Panc1 (cell line): ENCODE data around the gene KIDINS220. TPM values are rescaled to one million over a fixed set of nuclear protein-coding genes. Genes with fewer than 3 reads are reported as not detected.

Source experiments
- ATAC-seq: fragments of 200-7000 bp; cut with Tn5 transposase; 2 replicates; pipeline ENCODE4 v1.9.1; 2020; ENCODE audit warnings: mild to moderate bottlenecking, moderate library complexity
- BruUV-seq: library from RNA; stranded (reverse); fragments of 400-500 nt; replicated peaks from 2 replicates; lab custom pipeline; 2021; lab: Mats Ljungman, UMichigan
- CTCF ChIA-PET: fragments of 300-600 bp; sonication (Branson Sonifier 250); formaldehyde crosslinking; loops from one replicate; lab custom pipeline; 2022; ENCODE audit warnings: antibody characterized with exemption; lab: Charles Lee
- POLR2A ChIA-PET: fragments of 300-600 bp; sonication (Branson Sonifier 250); formaldehyde crosslinking; loops from one replicate; lab custom pipeline; 2022; ENCODE audit warnings: antibody characterized with exemption; lab: Charles Lee
- DNase-seq: peaks from one replicate; pipeline ENCODE4 v3.0.0-alpha.2; 2010; ENCODE audit warnings: low read depth, low spot score
- H3K27ac ChIP-seq: 2 replicates; pipeline ENCODE4 v1.5.1; 2011; ENCODE audit warnings: mild to moderate bottlenecking, low read length, inconsistent platforms
- H3K27me3 ChIP-seq: fragments of 200-500 bp; sonication (Bioruptor generic); 2 replicates; pipeline ENCODE4 v1.6.0; 2014; ENCODE audit warnings: low read length, inconsistent platforms; ENCODE audit not compliant: control insufficient read depth, insufficient read depth
- H3K36me3 ChIP-seq: fragments of 200-500 bp; sonication (Bioruptor generic); 2 replicates; pipeline ENCODE4 v1.5.1; 2014; ENCODE audit warnings: inconsistent platforms, mild to moderate bottlenecking, low read length, moderate library complexity; ENCODE audit not compliant: control insufficient read depth, insufficient read depth
- H3K4me1 ChIP-seq: 2 replicates; pipeline ENCODE4 v1.5.1; 2011; ENCODE audit warnings: inconsistent platforms, mild to moderate bottlenecking, low read length, moderate library complexity; ENCODE audit not compliant: control insufficient read depth, insufficient read depth
- H3K4me3 ChIP-seq, 2 experiments: 2 replicates each; pipeline ENCODE4 v1.5.1; 2011 to 2012; ENCODE audit warnings: low read depth in 2 of 2, low read length in 2 of 2, mild to moderate bottlenecking in 2 of 2, inconsistent platforms in 1 of 2, moderate library complexity in 1 of 2
- H3K9me3 ChIP-seq: fragments of 200-500 bp; sonication (Bioruptor generic); 2 replicates; pipeline ENCODE4 v1.5.1; 2014; ENCODE audit warnings: low read depth, mild to moderate bottlenecking, inconsistent platforms, low read length, moderate library complexity; ENCODE audit not compliant: control insufficient read depth, insufficient read depth
- POLR2AphosphoS5 ChIP-seq: IDR thresholded peaks from 2 replicates; pipeline ENCODE4 v1.6.1; 2012; ENCODE audit warnings: mild to moderate bottlenecking, low read depth, low read length, moderate library complexity
- SIN3A ChIP-seq: IDR thresholded peaks from 2 replicates; pipeline ENCODE4 v1.6.1; 2012; ENCODE audit warnings: low read depth, mild to moderate bottlenecking, low read length, moderate library complexity, borderline replicate concordance; ENCODE audit not compliant: insufficient read depth
- TCF7L2 ChIP-seq: IDR thresholded peaks from 2 replicates; pipeline ENCODE4 v1.6.1; 2011; ENCODE audit warnings: mild to moderate bottlenecking, low read depth, low read length, inconsistent platforms
- in situ Hi-C: cut with HindIII; loops from 2 replicates; pipeline ENCODE4 v1.10.0; 2016; ENCODE audit warnings: low sequenced_read_pairs, low pct_unique_long_range_greater_than_20kb
- intact Hi-C: fragments of 100-400 bp; cut with micrococcal nuclease; formaldehyde crosslinking; loops from one replicate; pipeline ENCODE4 v1.10.0; 2022; ENCODE audit not compliant: unreplicated experiment
- total RNA-seq: library from RNA; stranded (reverse); gene quantifications from one replicate; pipeline ENCODE4 v1.2.1, GENCODE V29; 2021; ENCODE audit not compliant: unreplicated experiment
- TF ChIP-seq, protein P1 (sequence below), 2 experiments: IDR thresholded peaks; 2 replicates each; pipeline ENCODE4 v1.6.1; 2011 to 2012; ENCODE audit warnings: low read depth in 2 of 2, control low read depth in 1 of 2, low read length in 1 of 2, mild to moderate bottlenecking in 1 of 2, moderate library complexity in 1 of 2; ENCODE audit not compliant: insufficient read depth in 1 of 2
- TF ChIP-seq, protein P2 (sequence below): fragments of 450-650 bp; IDR thresholded peaks from 2 replicates; pipeline ENCODE4 v1.5.1; 2017; ENCODE audit warnings: mild to moderate bottlenecking

KIDINS220 gene
- total RNA-seq, 1 experiment from 2014 or later, result 39.3 TPM

GRCh38 chr2:8850845-8851487 lies 13.6 kb upstream of the KIDINS220 start:
- H3K27me3 ChIP-seq, result no peaks in the 10 kb centered on the region
- H3K9me3 ChIP-seq, result no peaks in the 10 kb centered on the region
- in situ Hi-C loops, result no loop called here
- no peak overlapping the region for H3K4me3 ChIP-seq
- H3K27ac ChIP-seq, result no peak overlapping the region
- H3K4me1 ChIP-seq, result no peaks in the 10 kb centered on the region
- ATAC-seq (no peak), DNase-seq (no peak)
- intact Hi-C loops, result no loop called here
- H3K36me3 ChIP-seq, result no peaks in the 10 kb centered on the region
- TF ChIP-seq, protein P1, sequence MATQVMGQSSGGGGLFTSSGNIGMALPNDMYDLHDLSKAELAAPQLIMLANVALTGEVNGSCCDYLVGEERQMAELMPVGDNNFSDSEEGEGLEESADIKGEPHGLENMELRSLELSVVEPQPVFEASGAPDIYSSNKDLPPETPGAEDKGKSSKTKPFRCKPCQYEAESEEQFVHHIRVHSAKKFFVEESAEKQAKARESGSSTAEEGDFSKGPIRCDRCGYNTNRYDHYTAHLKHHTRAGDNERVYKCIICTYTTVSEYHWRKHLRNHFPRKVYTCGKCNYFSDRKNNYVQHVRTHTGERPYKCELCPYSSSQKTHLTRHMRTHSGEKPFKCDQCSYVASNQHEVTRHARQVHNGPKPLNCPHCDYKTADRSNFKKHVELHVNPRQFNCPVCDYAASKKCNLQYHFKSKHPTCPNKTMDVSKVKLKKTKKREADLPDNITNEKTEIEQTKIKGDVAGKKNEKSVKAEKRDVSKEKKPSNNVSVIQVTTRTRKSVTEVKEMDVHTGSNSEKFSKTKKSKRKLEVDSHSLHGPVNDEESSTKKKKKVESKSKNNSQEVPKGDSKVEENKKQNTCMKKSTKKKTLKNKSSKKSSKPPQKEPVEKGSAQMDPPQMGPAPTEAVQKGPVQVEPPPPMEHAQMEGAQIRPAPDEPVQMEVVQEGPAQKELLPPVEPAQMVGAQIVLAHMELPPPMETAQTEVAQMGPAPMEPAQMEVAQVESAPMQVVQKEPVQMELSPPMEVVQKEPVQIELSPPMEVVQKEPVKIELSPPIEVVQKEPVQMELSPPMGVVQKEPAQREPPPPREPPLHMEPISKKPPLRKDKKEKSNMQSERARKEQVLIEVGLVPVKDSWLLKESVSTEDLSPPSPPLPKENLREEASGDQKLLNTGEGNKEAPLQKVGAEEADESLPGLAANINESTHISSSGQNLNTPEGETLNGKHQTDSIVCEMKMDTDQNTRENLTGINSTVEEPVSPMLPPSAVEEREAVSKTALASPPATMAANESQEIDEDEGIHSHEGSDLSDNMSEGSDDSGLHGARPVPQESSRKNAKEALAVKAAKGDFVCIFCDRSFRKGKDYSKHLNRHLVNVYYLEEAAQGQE (IDR thresholded peaks at IDR 0.05; ENCODE audit: insufficient read depth in 1 of 2, low read depth in 2 of 2, low read length in 1 of 2), result no peak
- TF ChIP-seq, protein P2, sequence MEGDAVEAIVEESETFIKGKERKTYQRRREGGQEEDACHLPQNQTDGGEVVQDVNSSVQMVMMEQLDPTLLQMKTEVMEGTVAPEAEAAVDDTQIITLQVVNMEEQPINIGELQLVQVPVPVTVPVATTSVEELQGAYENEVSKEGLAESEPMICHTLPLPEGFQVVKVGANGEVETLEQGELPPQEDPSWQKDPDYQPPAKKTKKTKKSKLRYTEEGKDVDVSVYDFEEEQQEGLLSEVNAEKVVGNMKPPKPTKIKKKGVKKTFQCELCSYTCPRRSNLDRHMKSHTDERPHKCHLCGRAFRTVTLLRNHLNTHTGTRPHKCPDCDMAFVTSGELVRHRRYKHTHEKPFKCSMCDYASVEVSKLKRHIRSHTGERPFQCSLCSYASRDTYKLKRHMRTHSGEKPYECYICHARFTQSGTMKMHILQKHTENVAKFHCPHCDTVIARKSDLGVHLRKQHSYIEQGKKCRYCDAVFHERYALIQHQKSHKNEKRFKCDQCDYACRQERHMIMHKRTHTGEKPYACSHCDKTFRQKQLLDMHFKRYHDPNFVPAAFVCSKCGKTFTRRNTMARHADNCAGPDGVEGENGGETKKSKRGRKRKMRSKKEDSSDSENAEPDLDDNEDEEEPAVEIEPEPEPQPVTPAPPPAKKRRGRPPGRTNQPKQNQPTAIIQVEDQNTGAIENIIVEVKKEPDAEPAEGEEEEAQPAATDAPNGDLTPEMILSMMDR, result no peak
- TF ChIP-seq SIN3A (no peak), TCF7L2 (no peak), POLR2AphosphoS5 (no peak)
- ChIA-PET POLR2A (no interaction called here), CTCF (no interaction called here)
- no TSS peak for BruUV-seq

DNA sequence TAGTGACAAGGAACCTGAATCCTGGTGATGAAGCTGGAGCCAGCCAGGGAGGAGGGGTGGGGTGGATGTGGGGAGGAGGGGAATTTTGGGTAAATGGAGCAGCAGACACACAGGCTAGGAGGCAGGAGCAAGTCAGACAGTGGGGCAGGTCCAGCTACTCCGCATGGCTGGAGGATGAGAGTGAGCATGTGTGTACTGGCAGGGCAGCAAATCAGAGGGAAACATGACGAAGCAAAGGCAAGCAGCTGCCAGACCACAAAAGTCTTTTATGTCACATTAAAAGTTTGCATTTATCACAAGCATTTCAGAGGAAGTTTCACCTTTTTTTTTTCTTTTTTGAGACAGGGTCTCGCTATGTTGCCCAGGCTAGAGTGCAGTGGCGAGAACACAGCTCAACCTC lies 11.9 kb upstream of the KIDINS220 start:
- intact Hi-C loops (no loop called here), in situ Hi-C loops (no loop called here)
- BruUV-seq, result no TSS peak
- Histone ChIP-seq H3K4me1 (no peaks in the 10 kb centered on the region), H3K4me3 (no peak overlapping the region), H3K36me3 (no peaks in the 10 kb centered on the region), H3K27ac (no peak overlapping the region), H3K9me3 (no peaks in the 10 kb centered on the region), H3K27me3 (no peaks in the 10 kb centered on the region)
- POLR2A ChIA-PET, result no interaction called here
- CTCF ChIA-PET, result no interaction called here
- no peak for ATAC-seq
- DNase-seq, result no peak
- no peak for TF ChIP-seq TCF7L2
- TF ChIP-seq POLR2AphosphoS5, result no peak
- TF ChIP-seq SIN3A, result no peak
- TF ChIP-seq, protein P1 (IDR thresholded peaks at IDR 0.05; ENCODE audit: insufficient read depth in 1 of 2, low read depth in 2 of 2, low read length in 1 of 2), result no peak
- TF ChIP-seq, protein P2, result no peak
